Measurements from ENCODE around the gene SIVA1. TPM values are rescaled to one million over a fixed set of nuclear protein-coding genes. Genes with fewer than 3 reads are reported as not detected.

SIVA1 gene
- total and polyA plus RNA-seq, 9 donors, result 2.4 to 385 (median 91.6) TPM

DNA sequence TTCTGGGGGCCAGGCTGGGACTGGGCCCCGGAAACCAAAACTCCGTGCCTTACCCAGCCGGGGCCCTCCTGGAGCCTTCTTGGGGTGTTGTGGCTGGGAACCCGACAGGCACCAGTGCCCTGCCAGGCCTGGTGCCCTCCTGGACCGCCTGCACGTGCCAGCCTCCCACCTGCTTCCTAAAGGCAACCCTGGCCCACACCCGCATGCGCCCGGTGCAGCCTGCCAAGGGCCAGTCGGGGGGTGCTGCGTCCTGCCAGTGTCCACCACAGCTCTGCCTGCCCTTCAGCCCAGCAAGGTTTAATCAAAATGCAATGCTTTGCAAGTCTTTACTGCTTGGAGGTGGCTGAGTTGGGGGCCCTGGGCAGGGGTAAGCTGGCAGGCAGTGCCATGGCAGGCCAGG, 34.1 kb upstream of the SIVA1 start:
- no peaks in the 10 kb centered on the region for H3K27me3 ChIP-seq
- DNase-seq, result no peak
- TF ChIP-seq EP300 (IDR thresholded peaks at IDR 0.05) (no peak), POLR2A (IDR thresholded peaks at IDR 0.05) (no peak)
- TF ChIP-seq, protein P1, sequence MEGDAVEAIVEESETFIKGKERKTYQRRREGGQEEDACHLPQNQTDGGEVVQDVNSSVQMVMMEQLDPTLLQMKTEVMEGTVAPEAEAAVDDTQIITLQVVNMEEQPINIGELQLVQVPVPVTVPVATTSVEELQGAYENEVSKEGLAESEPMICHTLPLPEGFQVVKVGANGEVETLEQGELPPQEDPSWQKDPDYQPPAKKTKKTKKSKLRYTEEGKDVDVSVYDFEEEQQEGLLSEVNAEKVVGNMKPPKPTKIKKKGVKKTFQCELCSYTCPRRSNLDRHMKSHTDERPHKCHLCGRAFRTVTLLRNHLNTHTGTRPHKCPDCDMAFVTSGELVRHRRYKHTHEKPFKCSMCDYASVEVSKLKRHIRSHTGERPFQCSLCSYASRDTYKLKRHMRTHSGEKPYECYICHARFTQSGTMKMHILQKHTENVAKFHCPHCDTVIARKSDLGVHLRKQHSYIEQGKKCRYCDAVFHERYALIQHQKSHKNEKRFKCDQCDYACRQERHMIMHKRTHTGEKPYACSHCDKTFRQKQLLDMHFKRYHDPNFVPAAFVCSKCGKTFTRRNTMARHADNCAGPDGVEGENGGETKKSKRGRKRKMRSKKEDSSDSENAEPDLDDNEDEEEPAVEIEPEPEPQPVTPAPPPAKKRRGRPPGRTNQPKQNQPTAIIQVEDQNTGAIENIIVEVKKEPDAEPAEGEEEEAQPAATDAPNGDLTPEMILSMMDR (IDR thresholded peaks at IDR 0.05), result no peak
- 84 to 89% (median 87%) methylated on average over 11 of the region's 11 CpGs for WGBS, 3 donors
- no peaks in the 10 kb centered on the region for H3K36me3 ChIP-seq
- no peaks in the 10 kb centered on the region for H3K4me1 ChIP-seq (ENCODE audit: insufficient read depth)
- no peaks in the 10 kb centered on the region for H3K9me3 ChIP-seq
- H3K4me3 ChIP-seq, result no peak overlapping the region
- intact Hi-C loops (cut with DNase I), result no loop called here
- H3K27ac ChIP-seq, result no peak overlapping the region

DNA sequence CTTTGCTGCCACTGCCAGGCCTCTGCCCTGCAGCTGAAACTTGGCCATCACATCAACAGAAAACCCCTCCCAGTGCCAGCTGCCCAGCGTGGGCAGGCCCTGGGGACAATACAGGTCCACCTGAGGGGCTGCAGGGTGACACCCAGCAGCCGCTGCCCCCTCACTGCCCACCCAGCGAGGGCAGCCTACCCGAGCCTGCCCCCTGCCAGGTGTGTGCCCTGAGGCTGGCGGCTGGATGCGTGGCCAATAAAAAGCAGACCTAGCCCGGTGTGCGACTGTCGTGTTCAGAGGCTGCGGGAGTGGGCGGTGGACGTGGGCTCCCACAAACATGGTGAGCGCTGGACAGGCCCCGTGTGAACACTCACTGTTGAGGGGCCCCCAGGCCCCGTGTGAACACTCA, 33.6 kb upstream of the SIVA1 start:
- TF ChIP-seq POLR2A (IDR thresholded peaks at IDR 0.05), result no peak
- intact Hi-C loops (cut with DNase I), result no loop called here

DNA sequence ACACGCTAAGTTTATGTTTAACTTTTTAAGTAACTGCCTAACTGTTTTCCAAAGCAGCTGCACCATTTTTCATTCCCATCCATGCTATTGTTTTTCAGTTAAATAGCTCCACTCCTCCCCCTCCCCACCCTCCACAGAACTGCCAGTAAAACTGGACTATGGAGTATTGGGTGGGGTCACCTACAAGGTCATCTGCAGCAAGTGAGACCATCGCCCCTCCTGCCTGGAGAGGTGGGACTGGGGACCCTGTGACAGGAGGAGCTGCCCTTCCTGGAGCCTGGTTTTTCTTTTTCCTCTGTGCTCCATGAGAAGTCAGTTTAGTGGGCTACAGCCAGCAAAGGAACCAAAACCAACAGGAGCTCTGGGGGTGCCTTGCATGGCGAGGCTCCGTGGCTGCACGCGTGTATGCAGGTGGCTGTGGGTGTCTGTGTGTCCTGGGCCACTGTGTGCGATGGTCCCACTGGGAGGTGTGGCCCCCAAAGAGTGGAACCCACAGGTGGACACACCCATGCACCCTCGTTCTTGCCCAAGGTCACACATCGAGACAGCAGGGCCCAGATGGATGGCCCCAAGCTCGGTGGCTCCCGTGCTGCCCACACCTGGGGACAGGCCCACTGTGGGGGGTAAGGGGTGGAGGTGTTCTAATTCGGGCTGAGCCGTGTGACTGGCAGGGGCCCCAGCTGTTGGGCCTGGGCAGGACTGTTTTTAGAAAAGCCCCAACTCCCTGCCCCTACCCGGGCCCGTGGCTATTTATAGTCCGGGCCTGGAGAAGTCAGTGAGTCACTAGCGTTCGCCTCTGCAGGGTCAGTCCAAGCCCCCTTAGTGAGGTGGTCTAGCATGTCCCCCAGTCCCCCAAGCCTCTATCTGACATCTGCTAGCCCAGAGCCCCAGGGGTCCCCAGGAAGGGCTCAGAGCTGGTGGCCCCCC, 31.2 kb upstream of the SIVA1 start:
- TF ChIP-seq POLR2A (IDR thresholded peaks at IDR 0.05) (no peak), EP300 (IDR thresholded peaks at IDR 0.05) (no peak)
- TF ChIP-seq, protein P1 (IDR thresholded peaks at IDR 0.05), result no peak
- no peaks in the 10 kb centered on the region for H3K36me3 ChIP-seq
- H3K27ac ChIP-seq, result no peak overlapping the region
- H3K4me3 ChIP-seq, result no peak overlapping the region
- WGBS, 3 donors, result 49 to 57% (median 55%) methylated on average over 18 of the region's 18 CpGs
- H3K9me3 ChIP-seq, result no peaks in the 10 kb centered on the region
- H3K4me1 ChIP-seq (ENCODE audit: insufficient read depth), result peaks cover 3% of the 10 kb centered on the region
- no peak for DNase-seq
- intact Hi-C loops (cut with DNase I), result no loop called here
- H3K27me3 ChIP-seq, result no peaks in the 10 kb centered on the region

More for the DNA sequence above, 33.6 kb upstream of the SIVA1 start:
- no peaks in the 10 kb centered on the region for H3K4me1 ChIP-seq (ENCODE audit: insufficient read depth)
- H3K27ac ChIP-seq, result no peak overlapping the region
- no peak overlapping the region for H3K4me3 ChIP-seq
- 85 to 89% (median 87%) methylated on average over 15 of the region's 15 CpGs for WGBS, 3 donors
- H3K36me3 ChIP-seq, result no peaks in the 10 kb centered on the region
- H3K9me3 ChIP-seq, result no peaks in the 10 kb centered on the region
- no peaks in the 10 kb centered on the region for H3K27me3 ChIP-seq
- no peak for DNase-seq

DNA sequence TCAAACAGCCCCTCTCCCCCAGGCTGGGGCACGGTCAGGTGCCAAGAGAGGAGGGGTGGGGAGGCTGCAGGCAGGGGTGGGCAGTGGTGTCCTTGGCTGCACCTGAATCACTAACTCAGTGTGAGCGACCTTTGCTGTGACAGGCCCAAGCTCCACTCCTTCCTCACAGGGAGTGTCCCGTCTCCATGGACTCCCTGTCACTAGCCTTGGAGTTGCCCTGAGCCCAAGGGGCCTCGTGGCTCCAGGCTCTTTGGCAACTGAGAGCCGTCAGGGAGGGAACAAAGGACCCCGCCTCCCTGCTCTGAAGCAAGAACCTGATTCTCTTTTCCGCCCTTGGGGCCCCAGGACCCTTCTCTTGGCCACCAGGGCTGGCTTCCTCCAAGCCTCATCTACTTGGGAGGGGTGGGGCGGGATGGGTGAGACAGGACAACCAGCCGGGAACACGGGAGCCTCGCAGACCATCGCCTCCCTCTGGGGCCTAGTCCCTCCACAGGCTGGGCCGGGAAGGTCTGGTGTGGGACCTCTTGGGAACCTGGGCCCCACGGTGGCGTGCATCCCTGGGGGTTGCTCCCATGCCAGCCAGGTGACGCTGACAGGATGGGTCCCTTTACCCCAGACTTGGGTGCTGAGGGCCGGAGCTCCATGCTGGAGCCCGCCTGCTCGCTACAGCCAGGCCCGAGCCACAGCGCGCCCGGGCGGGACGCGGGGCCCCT, 29.9 kb upstream of the SIVA1 start:
- 56 to 70% (median 68%) methylated on average over 16 to 26 of the region's 26 CpGs for WGBS, 3 donors
- TF ChIP-seq, protein P1 (IDR thresholded peaks at IDR 0.05), result no peak
- no peak for TF ChIP-seq POLR2A (IDR thresholded peaks at IDR 0.05)
- TF ChIP-seq EP300 (IDR thresholded peaks at IDR 0.05), result no peak
- intact Hi-C loops (cut with DNase I), result no loop called here
- Histone ChIP-seq H3K4me3 (no peak overlapping the region), H3K36me3 (no peaks in the 10 kb centered on the region), H3K27ac (no peak overlapping the region), H3K4me1 (ENCODE audit: insufficient read depth) (peaks cover 3% of the 10 kb centered on the region), H3K9me3 (no peaks in the 10 kb centered on the region), H3K27me3 (no peaks in the 10 kb centered on the region)
- DNase-seq, result no peak
